Activated CD4-positive, alpha-beta memory T cell treated with anti-CD3 and anti-CD28 coated beads, Interleukin-2, amount 10 ng/mL, durations not matched to agents 7 days and 5 days (primary cell): ENCODE results near the gene DAB1. TPM values are rescaled to one million over a fixed set of nuclear protein-coding genes. Genes with fewer than 3 reads are reported as not detected.

ENCODE experiments used
- CTCF ChIA-PET: fragments of 350-600 bp; sonication (Branson Sonifier 250); formaldehyde crosslinking; loops from one replicate; lab custom pipeline; 2021; ENCODE audit warnings: antibody characterized with exemption, inconsistent platforms; lab: Charles Lee
- POLR2A ChIA-PET: fragments of 350-600 bp; sonication (Branson Sonifier 250); formaldehyde crosslinking; loops from one replicate; lab custom pipeline; 2021; ENCODE audit warnings: antibody characterized with exemption; lab: Charles Lee
- DNase-seq: peaks from one replicate; pipeline ENCODE4 v3.0.0-alpha.2; 2020
- H3K27ac Mint-ChIP-seq: one replicate; pipeline ENCODE4 v1.8.0; 2021; ENCODE audit warnings: mild to moderate bottlenecking, mixed read lengths
- H3K27me3 Mint-ChIP-seq: one replicate; pipeline ENCODE4 v1.8.0; 2021; ENCODE audit warnings: mixed read lengths
- H3K36me3 Mint-ChIP-seq: one replicate; pipeline ENCODE4 v1.8.0; 2021; ENCODE audit warnings: low read depth, mixed read lengths
- H3K4me1 Mint-ChIP-seq: one replicate; pipeline ENCODE4 v1.8.0; 2021; ENCODE audit warnings: mixed read lengths
- H3K4me3 Mint-ChIP-seq: one replicate; pipeline ENCODE4 v1.8.0; 2021; ENCODE audit warnings: mild to moderate bottlenecking, mixed read lengths
- H3K9me3 Mint-ChIP-seq: one replicate; pipeline ENCODE4 v1.8.0; 2021; ENCODE audit warnings: mixed read lengths
- total RNA-seq, 2 experiments: library from RNA; stranded (reverse); gene quantifications; one replicate each; pipeline ENCODE4 v1.2.3, GENCODE V29; 2021

The DAB1 gene
- total RNA-seq, 2 experiments from 2014 or later = 3.9 to 4.0 TPM

DNA sequence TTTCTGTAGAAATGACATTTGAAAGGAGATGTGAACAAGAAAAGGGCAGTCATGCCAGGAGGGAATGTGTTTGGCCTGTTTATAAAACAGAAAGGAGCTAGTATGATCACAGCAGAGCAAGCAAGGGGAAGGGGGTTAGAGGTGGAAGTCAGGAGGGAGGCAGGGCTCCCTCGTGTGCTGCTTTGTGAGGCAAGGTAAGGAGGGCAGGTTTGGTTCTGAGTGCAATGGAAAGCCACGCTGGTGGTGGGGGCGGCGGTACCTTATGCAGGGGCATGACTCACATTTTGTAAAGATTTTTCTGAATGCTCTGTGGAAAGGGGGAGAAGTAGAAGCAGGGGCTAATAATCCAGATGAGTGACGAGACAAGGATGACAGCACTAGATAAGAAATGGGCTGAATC, 260.5 kb downstream of the DAB1 start:
- Mint-ChIP-seq H3K9me3 (no peaks in the 10 kb centered on the region), H3K36me3 (no peaks in the 10 kb centered on the region), H3K4me3 (no peak overlapping the region), H3K27ac (no peak overlapping the region), H3K27me3 (no peaks in the 10 kb centered on the region), H3K4me1 (peaks cover 11% of the 10 kb centered on the region)
- DNase-seq = no peak
- ChIA-PET CTCF (no interaction called here), POLR2A (no interaction called here)

DNA sequence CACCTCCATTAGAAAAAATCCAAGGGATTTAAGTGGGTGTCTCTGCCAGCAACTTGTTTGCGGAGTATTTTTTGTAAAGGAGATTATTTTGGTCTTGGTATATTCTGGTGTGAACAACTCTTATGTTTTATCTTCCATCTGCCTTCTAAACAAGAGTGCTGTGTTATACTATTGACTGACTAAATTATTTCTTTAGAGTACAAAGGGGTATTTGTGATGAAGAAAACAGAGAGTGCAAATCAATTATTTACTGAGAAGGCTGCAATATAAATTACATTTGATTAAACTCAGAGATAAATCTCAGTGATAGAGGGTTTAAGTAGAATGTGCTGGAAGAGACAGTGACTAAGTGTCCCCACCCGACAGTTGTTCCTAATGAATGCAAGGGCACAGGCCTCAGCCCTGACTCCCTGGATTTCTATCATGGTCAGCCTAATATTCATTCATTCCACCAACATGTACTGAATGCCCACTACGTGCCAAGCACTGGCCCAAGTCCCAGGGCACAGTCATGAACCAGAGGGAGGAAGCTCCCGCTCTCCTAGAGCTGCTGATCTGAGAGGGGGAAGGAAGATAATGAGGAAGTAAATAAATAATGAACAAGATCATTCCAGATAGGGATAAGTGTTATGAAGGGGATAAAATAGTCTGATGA, 261.1 kb downstream of the DAB1 start:
- no peak overlapping the region for H3K27ac Mint-ChIP-seq
- DNase-seq = no peak
- CTCF ChIA-PET = no interaction called here

DNA sequence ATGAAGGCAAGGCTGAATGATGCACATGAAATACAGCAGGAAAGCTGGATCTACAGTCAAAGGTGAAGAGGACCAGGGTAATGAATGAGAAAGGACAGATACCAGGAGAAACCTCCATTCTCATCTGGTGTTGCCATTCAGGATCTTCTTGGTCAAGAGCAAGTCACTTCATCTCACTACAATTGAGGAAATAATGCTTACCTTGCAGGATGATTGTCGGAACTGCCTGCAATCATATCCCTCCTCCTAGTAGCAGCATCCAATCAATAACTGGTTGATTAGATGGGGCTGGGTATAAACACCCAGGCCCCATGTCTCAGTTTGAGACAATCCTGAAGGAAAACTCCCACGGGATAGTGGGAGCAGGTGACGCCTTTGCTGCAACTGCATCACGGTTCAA, 263.3 kb downstream of the DAB1 start:
- H3K27me3 Mint-ChIP-seq = no peaks in the 10 kb centered on the region
- CTCF ChIA-PET = no interaction called here
- no peak overlapping the region for H3K27ac Mint-ChIP-seq
- no peak for DNase-seq
- H3K4me1 Mint-ChIP-seq = peaks cover 4% of the 10 kb centered on the region
- POLR2A ChIA-PET = no interaction called here
- no peaks in the 10 kb centered on the region for H3K9me3 Mint-ChIP-seq
- H3K36me3 Mint-ChIP-seq = no peaks in the 10 kb centered on the region
- H3K4me3 Mint-ChIP-seq = no peak overlapping the region

More for the DNA sequence above, 261.1 kb downstream of the DAB1 start:
- Mint-ChIP-seq H3K36me3 (no peaks in the 10 kb centered on the region), H3K4me1 (peaks cover 6% of the 10 kb centered on the region), H3K9me3 (no peaks in the 10 kb centered on the region), H3K4me3 (no peak overlapping the region), H3K27me3 (no peaks in the 10 kb centered on the region)
- POLR2A ChIA-PET = no interaction called here

DNA sequence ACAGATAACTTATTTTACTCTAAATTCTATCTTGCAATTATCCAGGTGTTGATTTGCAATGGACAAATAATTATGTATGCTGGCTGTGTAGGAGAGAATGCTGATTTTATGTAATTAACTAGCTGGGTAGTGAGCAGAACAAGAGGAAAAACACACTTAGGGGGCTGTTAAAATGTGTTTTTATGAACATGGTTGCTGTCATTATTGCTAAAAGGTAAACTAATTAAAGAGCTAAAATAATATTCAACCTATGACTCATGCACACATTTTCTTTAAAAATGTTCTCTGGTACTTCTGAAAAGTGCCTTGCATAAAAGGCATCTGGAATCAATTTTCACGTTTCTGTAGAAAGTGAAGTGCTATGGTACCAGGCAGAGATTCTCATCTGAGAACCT, 265.3 kb downstream of the DAB1 start:
- no peaks in the 10 kb centered on the region for H3K9me3 Mint-ChIP-seq
- no peaks in the 10 kb centered on the region for H3K27me3 Mint-ChIP-seq
- H3K4me1 Mint-ChIP-seq = peaks cover 4% of the 10 kb centered on the region
- no peak for DNase-seq
- H3K36me3 Mint-ChIP-seq = no peaks in the 10 kb centered on the region
- ChIA-PET CTCF (no interaction called here), POLR2A (no interaction called here)
- no peak overlapping the region for H3K4me3 Mint-ChIP-seq
- no peak overlapping the region for H3K27ac Mint-ChIP-seq

DNA sequence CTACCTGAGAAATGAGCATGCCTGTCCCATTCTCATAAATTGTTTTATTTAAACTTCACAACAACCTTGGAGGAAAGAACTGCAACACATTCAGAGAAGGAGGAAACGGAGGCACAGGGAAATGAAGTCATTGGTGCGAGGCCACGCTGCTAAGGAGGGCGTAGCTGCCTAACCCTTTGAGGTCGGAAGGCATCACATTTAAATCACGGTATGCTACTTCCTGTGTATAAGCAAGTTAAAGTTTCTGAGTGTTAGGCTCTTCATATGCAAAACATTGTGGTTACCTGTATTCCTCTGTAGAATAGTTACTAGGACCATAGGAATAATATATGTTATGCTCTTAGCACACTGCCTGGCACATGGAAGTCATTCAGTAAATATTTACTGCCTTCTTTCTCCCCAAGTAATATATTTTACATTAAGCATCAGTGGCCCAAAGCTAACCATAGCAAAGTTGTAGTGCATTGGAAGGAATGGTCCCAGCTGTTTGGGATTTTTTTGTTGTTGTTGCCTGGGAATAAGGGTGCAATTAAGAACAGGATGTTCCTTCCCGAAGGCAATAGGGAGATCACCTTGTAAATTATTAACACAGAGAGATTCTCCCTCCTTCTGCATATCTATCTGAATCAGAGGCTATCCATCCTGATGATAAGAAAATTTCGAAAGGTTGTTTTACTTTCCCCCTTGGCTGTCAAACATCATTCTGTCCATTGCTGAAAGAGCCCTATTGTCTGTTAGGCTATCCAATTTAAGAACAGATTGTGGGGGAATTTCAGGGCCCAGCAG, 265.8 kb downstream of the DAB1 start:
- Mint-ChIP-seq H3K27me3 (no peaks in the 10 kb centered on the region), H3K36me3 (no peaks in the 10 kb centered on the region), H3K4me1 (peaks cover 4% of the 10 kb centered on the region), H3K9me3 (no peaks in the 10 kb centered on the region), H3K4me3 (no peak overlapping the region), H3K27ac (no peak overlapping the region)
- ChIA-PET CTCF (no interaction called here), POLR2A (no interaction called here)
- no peak for DNase-seq

DNA sequence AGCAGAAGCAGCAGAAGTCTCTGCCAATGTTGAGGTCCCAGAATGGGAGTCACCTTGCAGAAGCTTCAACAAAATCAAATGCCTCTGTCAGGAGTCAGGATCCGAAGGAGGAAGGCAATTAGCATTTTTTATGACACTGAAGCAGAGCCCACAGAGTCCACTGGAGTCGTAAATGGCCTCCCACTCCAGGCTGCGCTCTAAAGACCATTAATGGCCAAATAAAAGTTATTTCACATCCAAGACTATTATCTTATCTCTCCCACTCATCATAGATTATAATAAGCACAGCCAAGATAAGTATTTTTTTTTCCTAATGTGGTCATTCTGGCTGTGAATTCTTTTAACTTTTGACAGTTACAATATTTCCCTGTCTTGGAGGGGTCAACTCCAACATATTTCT, 267.0 kb downstream of the DAB1 start:
- no peaks in the 10 kb centered on the region for H3K9me3 Mint-ChIP-seq
- ChIA-PET POLR2A (no interaction called here), CTCF (no interaction called here)
- no peak overlapping the region for H3K27ac Mint-ChIP-seq
- peaks cover 4% of the 10 kb centered on the region for H3K4me1 Mint-ChIP-seq
- H3K4me3 Mint-ChIP-seq = no peak overlapping the region
- no peak for DNase-seq
- no peaks in the 10 kb centered on the region for H3K27me3 Mint-ChIP-seq
- H3K36me3 Mint-ChIP-seq = no peaks in the 10 kb centered on the region

DNA sequence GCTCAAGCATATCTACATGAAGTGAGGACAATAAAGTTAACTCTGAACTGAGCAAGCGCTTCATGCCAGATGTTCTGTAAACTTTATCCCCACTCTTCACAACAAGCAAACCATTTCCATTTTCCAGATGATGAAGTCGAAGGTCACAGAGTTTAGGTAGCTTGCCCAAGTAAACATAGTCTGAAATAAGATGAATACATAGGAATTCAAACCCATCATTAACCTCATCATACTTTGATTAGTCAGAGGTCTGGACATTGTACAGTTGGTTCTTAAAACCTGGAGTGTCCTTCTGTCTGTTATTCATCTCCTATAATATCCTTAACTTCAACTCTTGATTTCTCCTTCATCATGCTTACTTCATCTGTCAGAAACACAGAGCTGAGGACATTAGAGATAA, 277.8 kb downstream of the DAB1 start:
- CTCF ChIA-PET = no interaction called here
- DNase-seq = no peak
- Mint-ChIP-seq H3K4me3 (no peak overlapping the region), H3K36me3 (no peaks in the 10 kb centered on the region), H3K27ac (no peak overlapping the region), H3K4me1 (no peaks in the 10 kb centered on the region), H3K9me3 (no peaks in the 10 kb centered on the region), H3K27me3 (no peaks in the 10 kb centered on the region)
- POLR2A ChIA-PET = no interaction called here

DNA sequence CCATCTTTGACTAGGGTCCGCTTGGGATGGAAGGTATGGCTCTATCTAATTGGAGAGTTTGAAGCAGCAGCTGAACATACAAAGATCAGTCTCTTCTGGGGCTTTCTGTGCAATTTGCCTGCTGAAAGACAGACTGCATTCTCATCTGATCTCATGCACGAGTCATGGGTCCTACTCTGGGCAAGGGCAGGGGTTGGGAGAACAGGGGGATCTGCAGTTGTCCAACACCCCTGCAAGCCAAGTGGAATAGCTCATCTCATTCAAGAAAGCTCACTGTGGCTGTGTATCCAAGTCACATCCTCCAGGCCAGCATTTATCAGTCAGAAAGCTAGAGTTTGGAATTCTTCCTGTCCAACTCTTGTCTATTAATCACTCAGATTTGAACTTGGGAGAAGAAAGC, 280.9 kb downstream of the DAB1 start:
- Mint-ChIP-seq H3K4me3 (no peak overlapping the region), H3K36me3 (no peaks in the 10 kb centered on the region), H3K27me3 (no peaks in the 10 kb centered on the region), H3K27ac (no peak overlapping the region), H3K4me1 (no peaks in the 10 kb centered on the region), H3K9me3 (no peaks in the 10 kb centered on the region)
- CTCF ChIA-PET = no interaction called here
- POLR2A ChIA-PET = no interaction called here
- no peak for DNase-seq

DNA sequence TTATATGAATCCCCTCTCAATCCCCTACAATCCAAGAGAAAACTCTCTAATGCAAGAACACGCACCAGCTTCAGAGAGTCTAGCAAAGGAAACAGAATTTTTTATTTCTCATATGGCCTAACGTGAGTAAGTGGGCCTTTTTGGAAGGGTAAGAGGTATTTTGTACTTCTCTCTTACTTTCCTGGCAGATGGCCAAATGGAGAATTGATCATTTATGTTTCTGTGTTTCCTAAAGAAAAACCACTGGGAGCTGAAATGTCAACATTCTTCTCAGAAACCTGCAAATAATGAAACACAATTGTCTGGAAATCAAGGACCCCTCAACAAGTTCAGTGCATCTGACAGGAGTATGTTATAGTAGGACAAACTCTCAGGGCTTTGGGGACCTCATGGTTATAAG, 281.7 kb downstream of the DAB1 start:
- Mint-ChIP-seq H3K27ac (no peak overlapping the region), H3K4me3 (no peak overlapping the region), H3K9me3 (no peaks in the 10 kb centered on the region), H3K27me3 (no peaks in the 10 kb centered on the region), H3K4me1 (no peaks in the 10 kb centered on the region), H3K36me3 (no peaks in the 10 kb centered on the region)
- no peak for DNase-seq
- POLR2A ChIA-PET = no interaction called here
- CTCF ChIA-PET = no interaction called here

DNA sequence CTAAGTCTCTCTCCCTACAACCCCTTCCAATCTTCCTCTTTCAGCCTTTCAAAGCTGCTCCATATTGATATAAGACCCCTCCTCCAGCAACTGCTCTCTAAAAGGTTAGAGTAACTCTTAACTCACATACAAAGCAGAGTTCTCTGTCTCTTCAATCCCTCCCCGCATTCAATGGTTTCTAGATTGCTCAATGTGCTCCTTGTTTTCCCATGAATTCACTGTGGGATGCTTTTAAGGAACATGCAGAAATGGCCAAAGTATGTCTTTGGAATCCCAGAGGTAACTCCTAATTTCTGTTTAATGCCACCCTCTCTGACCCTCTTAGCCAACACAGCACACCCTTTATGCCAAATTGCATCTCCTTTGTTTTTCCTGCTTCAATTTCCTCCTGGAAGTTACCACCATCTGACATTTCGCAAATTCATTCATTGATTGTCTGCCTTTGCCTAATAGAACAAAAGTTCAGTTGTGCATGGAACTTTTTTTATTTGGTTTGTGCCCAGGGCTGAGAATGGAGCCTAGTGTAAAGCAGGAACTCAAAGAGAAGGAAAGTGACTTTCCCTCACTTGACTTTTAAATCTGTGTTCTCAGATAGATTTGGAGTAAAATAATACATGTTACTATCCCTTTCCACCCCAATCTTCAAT, 285.3 kb downstream of the DAB1 start:
- CTCF ChIA-PET = no interaction called here
- Mint-ChIP-seq H3K9me3 (no peaks in the 10 kb centered on the region), H3K27ac (no peak overlapping the region), H3K36me3 (no peaks in the 10 kb centered on the region), H3K4me3 (no peak overlapping the region), H3K4me1 (no peaks in the 10 kb centered on the region), H3K27me3 (no peaks in the 10 kb centered on the region)
- no peak for DNase-seq
- POLR2A ChIA-PET = no interaction called here

DNA sequence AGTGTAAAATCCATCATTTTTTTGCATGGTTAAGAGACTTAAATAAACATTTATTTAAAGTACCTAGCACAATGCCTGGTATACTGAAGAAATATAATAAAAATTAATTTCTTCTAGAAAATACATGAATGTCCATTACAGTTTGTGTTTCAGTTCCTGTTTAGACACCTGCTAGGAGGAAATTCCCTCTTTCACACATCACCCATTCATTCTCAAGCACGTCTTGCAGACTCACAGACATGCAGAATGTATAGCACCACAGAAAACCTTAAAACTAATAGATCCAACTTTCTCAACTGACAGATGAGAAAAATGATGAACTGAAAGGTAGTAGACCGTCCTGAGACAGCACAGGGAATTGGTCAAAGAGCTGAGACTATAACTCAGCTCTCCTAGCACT, 285.9 kb downstream of the DAB1 start:
- Mint-ChIP-seq H3K27ac (no peak overlapping the region), H3K4me3 (no peak overlapping the region), H3K36me3 (no peaks in the 10 kb centered on the region), H3K27me3 (no peaks in the 10 kb centered on the region), H3K9me3 (no peaks in the 10 kb centered on the region), H3K4me1 (no peaks in the 10 kb centered on the region)
- ChIA-PET CTCF (no interaction called here), POLR2A (no interaction called here)
- DNase-seq = no peak

DNA sequence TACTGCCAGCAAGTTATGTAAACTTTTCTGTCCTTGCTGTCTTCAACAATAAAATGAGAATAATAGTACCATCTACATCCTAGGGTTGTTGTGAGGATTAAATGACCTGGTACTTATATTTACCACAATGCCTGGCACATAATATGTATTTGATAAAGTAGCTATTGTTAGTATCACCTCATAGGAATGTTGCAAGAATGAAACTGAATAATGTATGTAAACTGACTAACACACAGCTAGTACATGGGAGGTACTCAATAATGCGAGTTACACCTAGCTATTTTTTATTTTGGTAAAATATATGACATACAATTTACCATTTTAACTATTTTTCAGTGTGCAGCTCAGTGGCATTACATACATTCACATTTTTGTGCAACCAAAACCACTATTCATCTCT, 289.1 kb downstream of the DAB1 start:
- H3K36me3 Mint-ChIP-seq = no peaks in the 10 kb centered on the region
- no peaks in the 10 kb centered on the region for H3K4me1 Mint-ChIP-seq
- no peaks in the 10 kb centered on the region for H3K9me3 Mint-ChIP-seq
- no peak overlapping the region for H3K4me3 Mint-ChIP-seq
- ChIA-PET CTCF (interaction anchor here (0.6 kb wide), 1 partner anchor 99 kb away, joined by 3 read pairs; no protein-coding TSS in a partner anchor), POLR2A (no interaction called here)
- no peak for DNase-seq
- H3K27ac Mint-ChIP-seq = no peak overlapping the region
- no peaks in the 10 kb centered on the region for H3K27me3 Mint-ChIP-seq

DNA sequence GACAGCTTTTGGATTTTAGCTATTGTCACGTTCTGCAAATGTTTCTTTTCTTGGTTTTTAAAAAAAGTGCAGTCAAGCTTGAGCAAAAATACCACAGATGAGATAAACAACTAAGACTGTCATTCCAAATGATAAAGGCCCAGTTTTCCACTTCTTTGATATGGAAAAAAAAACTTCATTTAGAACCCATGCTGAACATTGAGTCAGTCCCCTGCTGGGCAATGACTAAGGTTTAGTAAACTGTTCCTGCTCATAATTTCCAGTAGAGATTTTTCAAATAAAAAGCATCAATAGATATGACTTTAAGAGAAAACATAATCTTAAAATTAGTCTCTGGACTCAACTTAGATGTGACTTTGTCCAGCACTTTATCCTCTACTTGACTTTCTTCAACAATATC, 290.2 kb downstream of the DAB1 start:
- H3K9me3 Mint-ChIP-seq = no peaks in the 10 kb centered on the region
- no peak for DNase-seq
- POLR2A ChIA-PET = no interaction called here
- H3K4me3 Mint-ChIP-seq = no peak overlapping the region
- no peaks in the 10 kb centered on the region for H3K36me3 Mint-ChIP-seq
- CTCF ChIA-PET = no interaction called here
- H3K4me1 Mint-ChIP-seq = no peaks in the 10 kb centered on the region
- no peak overlapping the region for H3K27ac Mint-ChIP-seq
- no peaks in the 10 kb centered on the region for H3K27me3 Mint-ChIP-seq
